GM21528 (cell line): Measurements from ENCODE around the gene IRF2.

Experiments used
- ATAC-seq: cut with Tn5 transposase; IDR thresholded peaks from one replicate; pipeline ENCODE4 v1.9.1; 2021; ENCODE audit warnings: mild to moderate bottlenecking, moderate library complexity; ENCODE audit not compliant: unreplicated experiment, low FRiP score

The IRF2 gene

DNA sequence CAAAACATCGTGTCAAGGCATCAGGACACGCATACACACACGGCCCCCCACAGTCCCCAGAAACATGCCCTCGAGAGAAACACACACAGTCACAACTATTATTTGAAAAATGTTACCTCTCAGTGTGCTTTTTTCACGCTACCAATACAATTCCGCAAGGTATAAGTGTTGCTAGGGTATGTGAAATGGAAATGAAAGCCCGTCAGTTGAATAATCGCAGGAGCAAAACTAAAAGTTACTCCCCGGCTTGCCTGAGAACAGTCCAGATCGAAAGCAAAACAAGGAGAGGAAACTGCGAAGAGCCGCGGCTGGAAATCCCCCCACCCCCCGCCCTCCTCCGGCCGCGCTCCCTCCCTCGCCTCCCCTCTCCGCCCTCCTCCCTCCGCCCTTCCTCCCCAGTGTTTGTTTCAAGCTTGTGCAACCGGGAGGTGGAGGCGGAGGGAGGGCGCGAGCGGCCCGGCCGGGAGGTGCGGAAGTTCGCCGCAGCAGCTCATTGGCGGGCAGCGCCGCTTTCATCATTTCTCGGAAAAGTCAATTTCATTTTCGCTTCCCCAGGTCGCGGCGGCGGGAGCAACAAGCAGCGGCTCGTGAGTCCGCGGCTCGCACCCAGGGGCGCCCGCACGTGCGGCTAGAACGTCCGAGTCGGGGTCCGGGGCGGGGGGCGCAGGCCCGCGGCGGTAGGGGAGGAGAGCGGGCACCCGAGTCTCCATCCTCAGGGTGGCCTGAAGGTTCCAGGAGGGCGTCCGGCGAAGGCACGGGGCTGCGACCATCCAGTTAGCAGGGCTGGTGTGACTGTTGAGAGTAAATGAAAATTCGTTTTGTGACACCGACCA is at the start of gene IRF2:
TSS of gene IRF2 (minus strand) at position 288 of the 833 bp plus-strand sequence. CDS start 45,486 bp downstream, outside the sequence.
- ATAC-seq = peak; percentile 63

DNA sequence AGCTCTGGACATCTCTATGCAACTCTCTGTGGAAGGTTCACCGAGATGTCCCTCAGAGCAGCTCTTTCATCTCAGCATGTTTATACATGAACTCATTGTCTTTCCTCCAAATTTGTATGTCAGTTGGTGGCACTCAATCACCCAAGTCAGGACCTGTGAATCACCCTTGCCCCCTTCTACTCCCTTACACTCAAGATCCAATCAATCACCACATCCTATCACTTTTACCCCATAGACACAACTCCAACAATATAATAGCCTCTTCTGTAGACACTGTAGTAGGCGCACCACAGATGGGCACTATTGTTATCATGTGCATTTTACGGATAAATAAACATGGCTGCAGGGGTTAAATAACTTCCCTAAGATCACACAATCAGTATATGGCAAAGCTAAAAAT is 41.3 kb upstream of the IRF2 start:
- ATAC-seq = no peak

DNA sequence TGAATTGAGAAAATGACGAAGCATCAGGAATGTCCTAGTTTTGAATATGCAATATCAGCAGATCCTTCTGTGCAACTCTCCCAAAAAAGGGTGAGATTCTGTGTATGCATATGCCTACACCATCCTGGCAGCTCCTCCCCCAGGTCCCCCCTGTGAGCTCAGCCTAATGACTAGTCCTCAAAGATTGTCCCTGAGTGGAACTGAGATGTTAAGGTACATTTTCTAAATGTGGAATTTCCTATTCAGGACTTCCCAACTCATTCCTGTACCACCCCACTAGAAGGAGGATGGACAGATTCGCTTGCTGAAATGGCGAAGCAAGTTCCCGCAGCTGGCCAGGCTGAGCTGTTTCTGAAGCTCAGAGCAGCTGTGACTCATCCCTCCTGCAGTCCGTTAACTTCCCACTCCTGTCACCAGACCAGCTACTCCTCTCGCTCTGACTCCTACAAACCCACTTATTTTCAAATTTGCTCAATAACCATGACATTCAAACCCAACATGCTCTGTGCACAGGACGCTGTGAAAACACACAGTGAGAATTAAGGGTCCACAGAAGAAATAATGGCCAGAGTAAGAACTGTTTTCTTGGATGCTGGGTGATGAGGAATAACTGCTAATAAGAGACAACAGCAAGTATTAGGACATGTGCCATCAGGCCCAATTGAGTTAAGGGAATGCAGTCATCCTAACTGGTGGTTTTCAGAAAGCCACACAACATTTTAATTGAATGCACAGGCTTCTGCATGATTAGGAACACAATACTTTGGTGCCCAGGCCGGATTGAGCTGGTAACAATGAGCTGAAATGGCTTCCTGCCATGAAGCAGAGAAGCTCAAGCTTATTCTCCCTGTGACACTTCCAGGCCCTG is 40.0 kb upstream of the IRF2 start:
- ATAC-seq = peak; percentile 97

DNA sequence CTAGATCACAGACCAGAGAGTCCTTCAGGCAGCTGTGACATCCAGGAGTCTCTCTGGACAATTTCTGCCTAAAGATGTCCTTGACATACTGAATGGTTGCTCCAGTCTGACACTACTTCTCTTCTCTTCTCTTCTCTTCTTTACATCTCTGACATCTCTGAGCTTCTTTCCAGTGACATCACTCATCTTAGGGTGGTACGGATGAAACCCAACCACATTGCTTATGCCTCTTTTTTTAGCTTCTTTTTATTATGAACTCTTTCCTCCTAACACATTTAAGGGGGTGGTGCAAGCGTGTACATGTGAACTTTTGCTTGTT is 39.4 kb upstream of the IRF2 start:
- peak; percentile 15 for ATAC-seq

DNA sequence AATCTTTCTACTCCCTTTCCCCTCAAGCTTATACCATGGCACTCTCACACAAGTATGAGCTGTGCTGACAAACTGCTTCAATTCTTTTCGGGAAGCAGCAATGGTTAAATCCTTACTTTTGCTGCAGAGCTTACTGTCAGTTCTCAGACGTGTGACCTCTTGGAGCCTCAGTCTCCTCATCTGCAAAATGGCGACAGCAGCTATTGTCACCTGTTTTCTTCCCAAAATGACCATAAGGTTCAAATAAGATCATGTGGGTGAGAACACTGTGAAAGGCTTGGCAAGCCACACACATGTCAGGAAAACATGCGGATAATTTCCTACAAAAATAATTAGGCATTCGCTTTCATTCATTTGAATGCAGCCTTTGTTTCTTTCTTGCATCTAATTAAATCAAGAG is 36.8 kb upstream of the IRF2 start:
- ATAC-seq = no peak

DNA sequence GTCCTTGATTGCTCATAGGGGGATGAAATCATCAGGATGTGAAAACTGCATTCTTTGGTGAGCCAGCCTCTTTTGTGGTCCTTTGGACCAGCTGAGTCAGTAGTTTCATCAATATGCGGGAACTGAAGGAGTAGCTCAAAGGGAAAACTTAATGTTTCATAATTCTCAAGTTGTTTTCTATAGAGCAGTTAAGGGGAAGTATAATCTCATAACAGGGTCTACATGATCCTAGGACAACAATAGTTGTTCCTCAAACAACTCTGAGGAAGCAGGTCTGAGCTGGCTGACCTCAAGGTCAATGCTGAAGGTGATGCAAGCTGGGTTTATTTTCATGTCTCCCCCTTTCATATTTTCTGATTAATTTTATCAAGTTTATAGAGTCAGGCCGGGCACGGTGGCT is 36.1 kb upstream of the IRF2 start:
- no peak for ATAC-seq

DNA sequence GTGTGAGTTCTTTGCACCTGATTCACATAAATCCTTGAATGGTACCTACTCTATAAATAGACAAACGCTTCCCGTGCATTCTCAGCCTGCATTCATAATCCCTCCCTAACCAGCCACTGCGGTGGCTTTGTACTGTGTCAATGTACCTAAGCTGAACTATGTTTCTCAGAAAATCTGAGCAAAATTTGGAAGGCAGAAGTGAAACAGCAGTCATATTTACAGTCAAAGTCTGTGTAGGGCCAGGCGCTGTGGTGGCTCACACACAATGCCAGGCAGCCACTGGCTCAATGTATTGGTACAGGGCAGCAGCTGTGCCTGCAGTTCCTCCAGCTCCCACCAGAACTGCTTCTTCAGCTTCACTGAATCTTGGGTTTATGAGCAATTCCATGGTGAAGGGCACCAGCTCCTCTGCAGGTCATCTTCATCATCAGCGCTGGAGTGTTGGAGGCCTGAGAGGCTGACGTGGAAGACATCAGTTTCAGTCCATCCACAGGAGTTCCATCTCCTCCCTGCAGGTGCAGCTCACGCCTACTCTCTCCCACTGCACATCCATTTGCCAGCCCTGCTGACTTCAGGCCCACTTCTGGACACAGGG is 32.3 kb upstream of the IRF2 start:
- peak; percentile 98 for ATAC-seq

DNA sequence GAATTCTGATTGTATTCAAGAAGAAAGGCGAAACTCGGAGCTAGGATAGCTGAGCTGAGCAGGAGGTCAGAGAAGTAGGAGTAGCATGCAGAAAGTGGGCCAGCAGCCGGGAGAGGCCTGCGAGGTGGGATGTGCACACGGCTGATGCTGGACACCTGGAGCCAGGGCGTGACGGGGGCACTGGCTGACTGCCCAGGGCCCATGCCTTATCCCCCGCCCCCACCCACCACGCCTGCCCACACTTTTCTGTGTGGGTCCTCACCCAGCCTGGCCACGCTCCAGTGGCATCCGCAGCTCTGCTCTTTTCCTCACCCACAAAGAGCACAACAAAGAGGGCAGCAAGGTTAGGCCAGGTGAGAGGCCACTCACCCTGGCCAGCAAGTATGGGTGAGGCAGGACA is 30.0 kb upstream of the IRF2 start:
- ATAC-seq = no peak

DNA sequence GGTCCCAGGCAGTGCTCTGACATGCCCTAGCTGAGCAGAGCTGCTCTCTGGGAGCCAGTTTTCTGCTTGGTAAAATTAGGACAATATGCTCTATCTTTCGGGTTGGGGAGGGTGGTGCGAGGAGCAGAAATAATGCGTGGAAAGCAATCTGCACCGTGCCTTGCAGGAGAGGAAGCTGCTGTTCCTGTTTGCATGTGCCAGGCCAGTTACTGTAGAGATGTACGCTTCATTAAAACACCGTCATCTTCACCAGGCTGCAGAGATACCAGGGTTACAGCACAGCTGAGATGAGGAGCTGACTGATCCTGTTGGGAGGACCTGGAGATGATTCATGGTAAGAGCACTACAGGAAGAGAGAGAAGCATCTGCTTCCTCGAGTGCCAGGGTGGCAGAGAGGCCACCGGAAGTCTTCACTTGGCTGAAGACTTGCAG is 29.5 kb upstream of the IRF2 start:
- ATAC-seq = no peak

DNA sequence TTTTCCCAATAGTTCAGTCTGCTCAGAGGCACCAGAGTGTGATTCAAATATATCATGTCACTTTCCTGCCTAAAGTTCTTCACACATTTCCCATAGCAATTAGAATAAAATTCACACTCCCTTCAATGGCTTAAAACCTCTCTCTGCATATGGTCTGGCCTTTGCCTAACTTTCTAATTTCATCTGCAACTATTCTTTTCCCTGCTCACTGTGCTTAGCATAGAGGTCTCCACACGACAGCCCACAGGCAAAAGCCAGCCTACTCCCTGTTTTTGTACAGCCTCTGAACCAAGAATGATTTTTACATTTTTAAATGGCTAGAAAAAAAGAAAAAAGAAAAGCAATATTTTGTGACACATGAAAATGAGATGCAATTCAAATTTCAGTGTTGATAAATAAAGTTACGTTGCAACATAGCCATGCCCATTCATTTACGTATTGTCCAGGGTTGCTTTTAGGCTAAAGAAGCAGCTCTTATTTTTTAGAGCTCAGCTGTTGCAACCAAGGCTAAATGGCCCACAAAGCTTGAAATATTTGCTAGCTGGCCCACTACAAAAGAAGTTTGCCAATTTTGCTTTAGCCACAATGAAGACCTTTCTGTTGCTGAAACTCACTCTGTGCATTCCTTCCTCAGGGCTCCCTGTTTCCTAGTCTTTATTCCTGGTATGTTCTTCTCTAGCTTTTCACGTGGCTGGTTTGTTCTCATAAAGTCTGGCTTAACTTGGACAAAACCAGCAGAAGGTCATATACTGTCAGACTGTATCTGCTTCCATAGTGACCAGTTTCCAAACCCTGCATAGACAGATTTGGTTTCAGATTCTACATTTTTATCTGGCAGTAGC is 26.6 kb upstream of the IRF2 start:
- ATAC-seq = no peak

DNA sequence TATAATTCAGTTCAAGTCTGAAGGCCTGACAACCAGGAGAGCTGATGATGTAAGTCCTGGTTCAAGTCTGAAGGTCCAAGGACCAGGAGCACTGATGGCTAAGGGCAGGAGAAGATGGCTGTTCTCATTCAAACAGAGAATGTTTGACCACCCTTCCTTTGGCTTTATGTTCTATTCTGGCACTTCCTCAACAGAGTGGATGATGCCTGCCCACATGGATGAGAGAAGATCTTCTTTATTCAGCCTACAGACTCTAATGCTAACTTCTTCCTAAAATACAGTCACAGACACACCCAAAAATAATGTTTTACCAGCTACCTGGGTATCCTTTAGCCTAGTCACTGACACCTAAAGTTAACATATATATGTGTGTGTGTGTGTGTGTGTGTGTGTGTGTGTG is 25.6 kb upstream of the IRF2 start:
- ATAC-seq = no peak

DNA sequence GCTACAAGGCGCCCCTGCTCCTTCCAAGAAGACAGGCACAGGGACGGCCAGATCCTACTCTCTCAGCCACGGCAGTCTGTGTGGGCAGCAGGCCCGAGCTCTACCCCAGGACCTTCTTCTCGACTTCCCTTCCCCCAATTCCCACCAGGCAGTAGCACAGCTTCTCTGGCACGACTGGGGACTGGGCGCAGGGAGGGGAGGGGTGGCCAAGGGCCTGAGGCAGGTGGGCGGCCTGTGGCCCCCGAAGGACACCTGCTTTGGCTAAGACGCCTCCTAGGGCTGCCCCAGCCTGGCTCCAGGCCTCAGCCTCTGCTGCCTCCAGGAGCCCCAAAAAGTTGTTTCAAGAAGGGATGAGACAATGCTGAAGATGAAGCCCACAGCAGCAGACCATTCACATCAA is 24.2 kb upstream of the IRF2 start:
- ATAC-seq = no peak

DNA sequence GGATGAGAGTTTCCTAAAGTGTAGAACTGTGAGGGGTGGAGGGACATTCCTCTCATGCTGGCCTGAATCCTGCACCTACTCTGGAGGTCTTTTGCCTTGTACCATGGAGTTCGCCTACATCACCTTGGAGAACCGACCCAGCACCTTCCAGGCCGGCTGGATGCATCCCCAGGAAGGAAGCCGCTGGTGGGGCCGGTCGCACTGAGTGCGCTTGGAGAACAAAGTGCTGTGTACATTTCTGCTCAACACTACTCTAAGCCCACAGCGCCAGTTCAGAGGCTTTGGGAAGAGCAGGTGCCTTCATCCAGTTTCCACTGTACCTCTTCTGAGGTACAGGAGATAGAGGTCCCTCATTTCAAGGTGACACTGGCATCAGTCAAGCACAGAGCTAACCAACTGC is 15.4 kb upstream of the IRF2 start:
- ATAC-seq = no peak

DNA sequence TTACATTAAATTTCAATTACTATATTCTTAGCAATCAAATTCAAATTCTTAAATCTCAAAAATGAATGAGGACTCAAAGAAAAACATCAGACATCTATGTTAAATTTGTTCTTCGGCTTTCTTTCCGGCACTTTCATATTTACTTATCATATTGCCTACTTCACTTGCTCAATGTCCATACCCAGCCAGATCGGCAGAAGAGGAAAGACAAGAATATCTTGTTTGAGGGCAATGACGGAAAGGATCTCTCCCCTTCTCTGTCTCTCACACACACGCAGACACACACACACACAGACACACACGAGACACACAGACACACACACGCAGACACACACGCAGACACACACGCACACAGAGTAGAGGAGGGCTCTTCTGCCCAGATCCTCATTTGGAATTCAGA is 13.2 kb upstream of the IRF2 start:
- ATAC-seq = no peak

DNA sequence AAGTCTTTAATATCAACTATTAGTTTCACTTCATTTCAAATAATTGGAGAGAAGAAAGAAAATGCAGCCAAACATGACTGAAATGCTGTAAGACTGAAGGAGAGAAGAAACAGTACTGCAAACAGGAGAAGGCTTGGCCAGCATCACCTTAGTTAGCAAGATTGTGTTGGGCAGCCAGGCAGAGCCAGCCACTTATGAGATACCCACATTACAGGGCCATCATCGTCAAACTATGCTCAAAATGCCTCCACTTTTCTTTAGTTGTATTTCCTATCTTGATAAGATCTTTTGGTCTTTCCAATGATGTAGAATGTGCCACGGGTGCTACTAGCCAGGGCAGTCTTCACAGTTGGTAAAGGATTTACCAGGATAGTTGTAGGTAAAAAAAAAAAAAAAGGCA is 10.9 kb upstream of the IRF2 start:
- ATAC-seq = no peak

DNA sequence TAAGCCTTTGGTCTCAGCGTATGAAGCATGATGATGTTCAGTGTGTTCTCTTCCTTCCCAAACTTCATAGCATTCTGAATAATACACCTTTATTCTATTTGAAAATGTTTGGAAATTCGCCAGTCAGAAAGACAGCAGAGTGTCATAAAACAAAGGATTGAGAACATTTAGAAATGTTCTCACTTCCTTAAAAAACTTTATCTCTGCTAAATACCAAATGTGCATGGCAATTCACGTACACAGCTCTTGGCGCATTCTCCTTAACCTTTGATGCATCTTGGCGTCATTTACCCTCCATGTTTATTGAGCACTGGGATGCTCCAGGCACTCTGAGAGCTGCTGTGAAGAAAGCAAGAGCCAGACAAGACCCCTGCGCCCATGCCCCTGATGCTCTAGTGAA is 7.2 kb upstream of the IRF2 start:
- ATAC-seq = no peak

DNA sequence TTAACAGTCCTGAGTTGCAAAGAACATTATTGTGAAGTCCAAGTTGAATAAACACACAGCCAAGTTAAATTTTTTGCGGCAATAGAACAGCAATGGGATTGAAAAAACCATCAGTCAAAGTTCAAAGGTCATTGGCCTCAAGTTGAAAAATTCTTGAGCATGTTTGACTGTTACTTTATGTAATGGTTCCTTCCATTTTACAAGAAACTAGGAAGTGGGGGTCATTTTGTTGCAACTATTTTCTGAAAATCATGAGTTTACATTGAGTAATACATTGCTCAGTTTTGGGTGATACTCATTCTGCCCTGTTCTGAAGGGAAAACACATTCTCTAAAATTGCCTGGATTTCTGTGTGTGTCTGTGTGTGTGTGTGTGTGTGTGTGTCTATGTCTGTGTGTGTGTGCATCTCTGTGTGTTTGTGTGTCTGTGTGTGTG is 5.2 kb upstream of the IRF2 start:
- no peak for ATAC-seq

DNA sequence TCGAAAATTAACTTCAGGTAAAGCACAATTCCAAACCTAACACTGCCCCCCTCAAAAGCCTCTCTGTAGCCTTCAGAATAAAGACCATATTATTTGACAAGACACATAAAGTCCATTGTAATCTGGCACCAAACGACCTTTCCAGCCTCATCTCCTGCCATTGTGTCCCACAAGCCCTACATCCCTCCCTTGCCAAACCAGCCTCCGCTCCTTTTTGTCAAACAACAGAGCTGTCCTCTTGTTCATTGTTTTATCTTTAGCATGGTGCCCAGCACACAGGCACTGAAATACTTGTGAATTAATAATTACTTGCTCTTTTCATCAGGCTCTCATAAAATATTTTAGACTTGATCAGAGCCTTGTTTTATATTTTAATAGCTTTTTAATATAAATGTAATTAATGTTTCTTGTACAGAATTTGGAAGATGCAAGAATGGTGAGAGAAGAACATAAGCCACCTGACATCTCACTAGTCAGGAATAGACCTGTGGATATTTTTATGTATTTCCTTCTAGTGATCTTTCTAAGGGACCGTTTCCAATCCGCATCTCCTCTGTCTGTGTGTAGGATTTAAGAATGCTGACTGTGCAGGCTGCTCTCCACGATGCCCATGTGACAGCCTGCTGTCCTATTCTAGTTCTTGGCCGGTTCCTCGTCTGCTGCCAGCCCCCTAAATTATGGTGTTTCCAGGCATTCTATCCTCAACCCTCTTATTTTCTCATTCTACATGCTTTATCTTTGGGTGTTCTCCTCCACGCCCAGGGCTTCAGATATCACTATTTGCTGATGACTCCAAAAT is 3.0 kb upstream of the IRF2 start:
- no peak for ATAC-seq

DNA sequence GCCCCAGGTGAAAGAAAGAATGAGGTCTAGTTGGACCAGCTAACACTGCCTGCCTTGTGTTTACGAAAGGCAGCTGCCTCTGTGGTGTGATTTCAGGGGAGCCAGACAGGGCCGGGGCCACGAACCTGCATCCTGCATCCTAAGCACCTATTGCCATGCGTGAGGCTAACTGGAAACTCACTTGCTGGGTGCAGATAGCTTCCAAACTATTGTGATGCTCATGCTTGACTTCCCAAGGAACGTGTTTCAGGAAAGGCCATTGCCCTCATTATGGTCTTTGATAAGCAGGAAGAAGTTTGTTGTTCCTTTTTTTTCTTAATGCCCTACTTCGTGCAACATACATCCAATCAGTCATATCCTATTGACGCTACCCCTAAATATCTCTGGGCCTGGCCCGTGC is 2.3 kb upstream of the IRF2 start:
- ATAC-seq = no peak

DNA sequence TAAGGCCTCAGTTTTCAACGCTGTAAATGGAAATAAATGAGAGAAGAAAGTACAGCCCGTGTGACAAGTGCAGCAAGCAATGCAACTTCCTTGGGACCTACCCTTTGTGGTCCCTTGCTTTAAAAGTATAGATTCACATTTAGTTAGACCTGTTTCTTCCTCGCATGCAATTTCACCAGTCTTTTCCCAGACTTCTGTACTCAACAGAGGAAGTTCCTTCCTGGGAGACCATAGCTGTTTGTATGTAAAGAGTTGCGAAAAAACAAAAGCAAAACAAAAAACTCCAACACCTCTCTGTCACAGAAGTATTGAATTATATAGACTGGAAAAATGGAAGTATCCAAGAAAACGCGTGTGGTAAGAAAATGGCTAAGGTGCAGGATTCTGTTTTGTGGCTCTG is 1.1 kb upstream of the IRF2 start:
- ATAC-seq = no peak
